Lower leg skin (tissue), 3 donors: ENCODE results near the gene FMNL2.

Source experiments
- POLR2A ChIP-seq, 2 donors: fragments of 450-650 bp; IDR thresholded peaks; one replicate each; pipeline ENCODE4 v1.6.1; 2016 to 2017; ENCODE audit warnings: antibody characterized with exemption in 2 of 2, mild to moderate bottlenecking in 1 of 2, moderate library complexity in 1 of 2
- TF ChIP-seq, protein P1 (sequence below), 3 donors: fragments of 450-650 bp; IDR thresholded peaks; one replicate each; pipeline ENCODE4 v1.5.1; 2016; ENCODE audit warnings: antibody characterized with exemption in 3 of 3, mild to moderate bottlenecking in 3 of 3, moderate library complexity in 2 of 3

DNA sequence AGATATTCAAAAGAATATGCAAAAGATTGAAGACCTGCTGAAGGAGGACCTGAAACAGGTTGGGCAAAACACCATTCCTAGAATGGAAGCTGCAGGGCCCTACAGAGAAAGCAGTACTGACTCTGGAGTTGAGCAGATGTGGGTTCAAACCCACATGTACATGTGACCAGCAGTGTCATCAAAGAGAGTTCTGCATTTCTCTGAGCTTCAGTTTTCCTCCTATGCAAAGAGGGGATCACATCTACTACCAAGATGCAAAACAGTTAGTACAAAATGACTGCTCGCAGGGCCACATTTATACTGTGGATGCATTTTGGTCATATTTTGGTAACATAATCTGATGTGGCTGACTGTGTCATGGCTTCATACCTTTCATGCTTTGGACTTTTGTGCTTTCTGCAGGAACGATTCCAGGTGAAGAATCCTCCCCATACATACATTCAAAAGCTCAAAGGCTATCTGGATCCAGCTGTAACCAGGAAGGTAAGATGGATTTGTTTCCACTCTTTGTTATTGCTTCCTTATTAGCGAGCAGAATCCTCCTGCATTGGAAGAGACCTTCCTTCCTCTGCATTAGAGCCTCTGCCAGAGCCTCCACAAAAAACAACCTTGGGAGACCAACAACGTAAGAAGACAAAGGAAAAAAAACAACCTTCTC, 207.5 kb downstream of the FMNL2 start:
- TF ChIP-seq, protein P1, sequence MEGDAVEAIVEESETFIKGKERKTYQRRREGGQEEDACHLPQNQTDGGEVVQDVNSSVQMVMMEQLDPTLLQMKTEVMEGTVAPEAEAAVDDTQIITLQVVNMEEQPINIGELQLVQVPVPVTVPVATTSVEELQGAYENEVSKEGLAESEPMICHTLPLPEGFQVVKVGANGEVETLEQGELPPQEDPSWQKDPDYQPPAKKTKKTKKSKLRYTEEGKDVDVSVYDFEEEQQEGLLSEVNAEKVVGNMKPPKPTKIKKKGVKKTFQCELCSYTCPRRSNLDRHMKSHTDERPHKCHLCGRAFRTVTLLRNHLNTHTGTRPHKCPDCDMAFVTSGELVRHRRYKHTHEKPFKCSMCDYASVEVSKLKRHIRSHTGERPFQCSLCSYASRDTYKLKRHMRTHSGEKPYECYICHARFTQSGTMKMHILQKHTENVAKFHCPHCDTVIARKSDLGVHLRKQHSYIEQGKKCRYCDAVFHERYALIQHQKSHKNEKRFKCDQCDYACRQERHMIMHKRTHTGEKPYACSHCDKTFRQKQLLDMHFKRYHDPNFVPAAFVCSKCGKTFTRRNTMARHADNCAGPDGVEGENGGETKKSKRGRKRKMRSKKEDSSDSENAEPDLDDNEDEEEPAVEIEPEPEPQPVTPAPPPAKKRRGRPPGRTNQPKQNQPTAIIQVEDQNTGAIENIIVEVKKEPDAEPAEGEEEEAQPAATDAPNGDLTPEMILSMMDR (IDR thresholded peaks at IDR 0.05) = no peak
- TF ChIP-seq POLR2A (IDR thresholded peaks at IDR 0.05) = no peak
